ENCODE results near the gene BICC1. TPM values are rescaled to one million over a fixed set of nuclear protein-coding genes. Genes with fewer than 3 reads are reported as not detected.

Gene BICC1
- total RNA-seq, 6 experiments from 2014 or later: 55.6 to 67.7 (median 64.8) TPM

DNA sequence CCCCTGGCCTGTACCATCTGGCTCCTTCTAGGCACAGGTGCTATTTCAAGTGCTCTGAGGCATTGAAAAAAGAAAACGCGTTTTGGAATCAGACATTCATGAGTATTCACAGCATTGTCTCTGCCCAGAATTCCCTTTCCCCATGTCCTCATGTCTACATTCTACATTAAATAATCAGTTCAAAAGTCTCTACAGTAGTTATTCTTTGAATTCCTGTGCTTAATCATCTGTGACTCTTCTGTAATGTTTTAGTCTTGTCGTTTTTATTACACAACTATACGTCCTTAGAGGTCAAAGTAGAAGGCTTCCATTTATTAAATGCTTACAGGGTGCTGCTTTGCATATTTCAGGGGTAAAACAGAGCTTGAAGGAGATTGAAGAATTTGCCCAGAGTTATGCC lies 95.7 kb downstream of the BICC1 start:
- Mint-ChIP-seq H3K4me1 (ENCODE audit: low read depth) (peaks cover 38% of the 10 kb centered on the region), H3K36me3 (ENCODE audit: low read depth) (peaks cover 13% of the 10 kb centered on the region), H3K27me3 (ENCODE audit: insufficient read depth) (0 out of 2 replicates have a peak, but pooled peaks cover 3% of the 10 kb centered on the region), H3K9me3 (no peaks in the 10 kb centered on the region), H3K4me3 (peak overlapping the region; percentile 66), H3K27ac (peak overlapping the region; percentile 75)
- peak; percentile 37 for DNase-seq
- TF ChIP-seq CTCF (IDR thresholded peaks at IDR 0.05): no peak

DNA sequence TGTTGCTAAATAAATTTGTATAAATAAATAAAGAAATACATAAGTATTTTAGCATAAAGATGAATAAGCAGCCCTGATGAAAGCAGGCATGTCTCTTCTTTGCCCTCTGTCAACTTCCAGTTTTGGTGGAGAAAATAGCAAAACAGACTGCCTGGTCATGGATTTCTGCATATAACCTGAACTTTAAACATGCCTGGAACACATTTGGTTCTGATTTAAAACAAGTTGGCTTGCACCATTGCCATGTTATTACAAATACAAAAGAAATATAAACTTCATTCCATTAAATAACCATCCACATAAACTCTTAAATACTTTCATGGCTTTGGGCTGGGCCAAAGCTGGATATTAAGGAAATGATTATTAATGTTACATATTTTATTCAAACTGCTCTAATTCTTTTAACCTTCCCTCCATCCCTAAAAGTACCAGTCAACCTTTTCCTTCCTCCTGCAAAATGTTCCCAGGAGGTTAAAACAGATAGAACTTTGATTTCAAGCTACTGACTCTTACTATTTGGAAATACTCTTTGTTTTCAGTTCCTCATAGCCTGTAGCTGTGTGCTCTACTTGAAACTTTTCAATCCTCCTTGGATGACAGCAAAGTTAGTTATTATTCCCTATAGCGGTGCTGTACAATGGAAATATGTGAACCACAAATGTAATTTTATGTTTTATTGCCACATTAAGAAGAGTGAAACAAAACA lies 96.3 kb downstream of the BICC1 start:
- TF ChIP-seq CTCF (IDR thresholded peaks at IDR 0.05): no peak
- DNase-seq: no peak
- Mint-ChIP-seq H3K4me3 (peak overlapping the region; percentile 12; the same call in 1 of the 2 replicates), H3K4me1 (ENCODE audit: low read depth) (peaks cover 38% of the 10 kb centered on the region), H3K27ac (peak overlapping the region; percentile 60), H3K9me3 (no peaks in the 10 kb centered on the region), H3K36me3 (ENCODE audit: low read depth) (peaks cover 12% of the 10 kb centered on the region), H3K27me3 (ENCODE audit: insufficient read depth) (0 out of 2 replicates have a peak, but pooled peaks cover 3% of the 10 kb centered on the region)

DNA sequence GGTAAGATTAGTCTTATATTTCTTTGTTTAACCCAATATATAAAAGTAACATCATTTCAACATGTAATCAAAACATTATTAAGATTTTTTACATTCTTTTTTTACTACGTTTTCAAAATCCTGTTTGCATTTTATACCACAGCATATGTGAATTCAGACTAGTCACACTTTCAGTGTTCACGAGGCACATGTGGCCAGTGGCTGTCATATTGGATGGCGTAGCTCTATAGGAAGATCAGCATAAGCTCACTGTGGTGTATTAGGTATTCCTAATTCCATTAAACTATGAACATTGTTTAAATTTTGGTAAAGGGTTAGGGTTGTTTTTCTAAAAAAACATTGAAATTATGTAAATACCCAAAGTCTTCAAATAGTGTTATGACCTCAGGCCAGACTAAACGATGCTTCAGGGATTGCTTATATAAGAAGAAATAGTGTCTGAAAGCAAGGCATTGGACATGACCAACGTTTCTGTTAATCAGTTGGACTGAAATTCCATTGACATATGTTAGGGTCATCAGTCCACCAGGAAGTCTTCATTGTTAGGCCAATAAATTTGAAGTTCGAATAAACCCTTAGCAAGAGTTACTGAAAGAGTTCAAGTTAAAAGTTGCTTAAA lies 97.0 kb downstream of the BICC1 start:
- Mint-ChIP-seq H3K4me3 (peak overlapping the region; percentile 12; the same call in 1 of the 2 replicates), H3K4me1 (ENCODE audit: low read depth) (peaks cover 43% of the 10 kb centered on the region), H3K27me3 (ENCODE audit: insufficient read depth) (0 out of 2 replicates have a peak, but pooled peaks cover 3% of the 10 kb centered on the region), H3K27ac (peak overlapping the region; percentile 60), H3K36me3 (ENCODE audit: low read depth) (peaks cover 12% of the 10 kb centered on the region), H3K9me3 (no peaks in the 10 kb centered on the region)
- no peak for TF ChIP-seq CTCF (IDR thresholded peaks at IDR 0.05)
- no peak for DNase-seq

- DNase-seq: no peak
- no peaks in the 10 kb centered on the region for H3K9me3 Mint-ChIP-seq
Measured at GRCh38 chr10:58615237-58615935, 102.7 kb downstream of the BICC1 start.

More at GRCh38 chr10:58615237-58615935, 102.7 kb downstream of the BICC1 start:
- TF ChIP-seq CTCF (IDR thresholded peaks at IDR 0.05): no peak
- Mint-ChIP-seq H3K27me3 (ENCODE audit: insufficient read depth) (peaks cover 3% of the 10 kb centered on the region; the same call in 1 of the 2 replicates), H3K27ac (no peak overlapping the region), H3K4me1 (ENCODE audit: low read depth) (peaks cover 34% of the 10 kb centered on the region), H3K4me3 (no peak overlapping the region), H3K36me3 (ENCODE audit: low read depth) (peaks cover 30% of the 10 kb centered on the region)
